ENCODE data around the gene KLK7. TPM values are rescaled to one million over a fixed set of nuclear protein-coding genes. Genes with fewer than 3 reads are reported as not detected.
A peak's percentile ranks its signal among the peaks of the same experiment; 100 is the strongest.
"Not testable (repeated sequence)": the region's sequence is repeated elsewhere in the genome, so short reads cannot be mapped to it uniquely, and the experiment has no call there.

Gene KLK7
- total RNA-seq, 1 experiment from 2014 or later: not detected

DNA sequence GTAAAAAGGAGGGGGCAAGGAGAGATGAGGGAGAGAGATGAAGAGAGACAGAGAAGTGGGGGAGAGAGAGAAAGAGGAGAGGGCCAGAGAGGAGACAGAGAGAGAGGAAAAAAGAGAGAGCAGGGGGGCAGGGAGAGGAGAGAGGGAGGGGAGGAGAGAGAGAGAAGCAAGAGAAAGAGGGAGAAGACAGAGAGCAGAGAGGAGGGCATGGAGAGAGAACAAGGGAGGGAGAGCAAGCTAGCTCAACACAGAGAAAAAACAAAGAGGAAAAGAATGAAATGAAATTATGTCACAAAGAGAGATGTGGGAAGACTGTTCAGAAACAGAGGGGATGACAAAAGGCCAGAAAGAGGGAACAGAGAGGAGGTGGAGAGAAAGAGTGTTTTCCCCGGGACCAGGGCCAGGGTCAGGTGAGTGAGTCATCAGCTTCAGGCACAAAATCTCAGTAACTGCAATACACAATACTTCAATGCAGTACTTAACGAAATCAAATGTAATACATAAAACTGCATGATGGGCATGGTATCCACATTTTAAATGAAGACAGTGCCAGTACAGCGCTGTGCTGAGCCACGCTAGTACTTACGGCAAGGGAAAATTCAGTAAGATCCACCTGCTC is 4.8 kb downstream of the KLK7 start:
- DNase-seq (ENCODE audit: low read depth): no peak

DNA sequence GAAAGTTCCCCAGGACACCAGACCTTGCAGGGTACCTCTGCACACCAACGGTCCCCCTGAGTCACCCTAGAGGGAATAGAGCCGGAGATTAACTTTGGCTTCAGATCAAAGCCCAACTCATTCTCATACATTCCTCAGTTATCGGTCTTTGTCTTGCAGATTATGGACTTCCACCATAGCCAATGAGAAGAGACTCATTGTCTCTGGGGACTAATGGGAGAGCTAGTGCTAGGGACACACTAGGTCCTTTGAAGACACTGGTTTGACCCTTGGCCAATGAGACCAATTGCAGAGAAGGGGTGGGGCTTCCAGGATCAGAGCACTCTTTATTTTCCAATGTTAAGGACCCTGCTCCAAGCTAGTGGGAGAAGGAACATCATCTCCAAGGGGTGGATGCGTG is 6.1 kb downstream of the KLK7 start:
- DNase-seq (ENCODE audit: low read depth): no peak

DNA sequence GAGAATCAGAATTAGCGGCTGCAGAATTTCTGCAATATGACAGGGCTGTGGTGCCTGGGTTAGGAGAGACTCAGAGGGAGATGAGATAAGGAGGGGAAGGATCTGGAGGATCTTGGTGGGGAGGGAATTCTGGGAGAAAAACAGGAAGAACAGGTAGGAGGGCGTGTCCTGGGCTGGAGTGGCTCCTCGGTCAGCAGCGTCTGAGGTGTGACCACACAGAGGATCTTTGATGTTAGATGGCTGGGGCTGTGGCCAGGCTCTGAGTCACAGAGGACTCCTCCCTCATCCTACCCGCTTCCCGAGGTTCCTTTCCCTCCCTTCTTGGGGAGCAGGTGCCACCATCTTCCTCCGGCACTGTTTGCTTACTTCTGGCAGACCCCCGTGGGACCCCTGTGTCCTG is 8.0 kb downstream of the KLK7 start:
- DNase-seq (ENCODE audit: low read depth): no peak

DNA sequence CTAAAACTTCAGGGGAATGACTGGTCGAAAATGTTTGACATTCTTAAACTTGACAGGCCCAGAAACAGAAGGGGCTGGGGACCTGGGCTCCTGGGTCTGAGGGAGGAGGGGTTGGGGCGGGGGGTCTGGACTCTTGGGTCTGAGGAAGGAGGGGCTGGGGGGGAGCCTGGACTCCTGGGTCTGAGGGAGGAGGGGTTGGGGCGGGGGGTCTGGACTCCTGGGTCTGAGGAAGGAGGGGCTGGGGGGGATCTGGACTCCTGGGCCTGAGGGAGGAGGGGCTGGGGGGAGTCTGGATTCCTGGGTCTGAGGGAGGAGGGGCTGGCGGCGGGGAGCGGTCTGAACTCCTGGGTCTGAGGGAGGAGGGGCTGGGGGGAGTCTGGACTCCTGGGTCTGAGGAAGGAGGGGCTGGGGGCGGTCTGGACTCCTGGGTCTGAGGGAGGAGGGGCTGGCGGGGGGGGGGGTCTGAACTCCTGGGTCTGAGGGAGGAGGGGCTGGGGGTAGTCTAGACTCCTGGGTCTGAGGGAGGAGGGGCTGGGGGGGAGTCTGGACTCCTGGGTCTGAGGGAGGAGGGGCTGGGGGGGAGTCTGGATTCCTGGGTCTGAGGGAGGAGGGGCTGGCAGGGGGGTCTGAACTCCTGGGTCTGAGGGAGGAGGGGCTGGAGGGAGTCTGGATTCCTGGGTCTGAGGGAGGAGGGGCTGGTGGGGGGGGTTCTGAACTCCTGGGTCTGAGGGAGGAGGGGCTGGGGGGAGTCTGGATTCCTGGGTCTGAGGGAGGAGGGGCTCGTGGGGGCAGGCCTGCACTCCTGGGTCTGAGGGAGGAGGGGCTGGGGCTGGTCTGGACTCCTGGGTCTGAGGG is 8.8 kb downstream of the KLK7 start:
- DNase-seq (ENCODE audit: low read depth): no peak

DNA sequence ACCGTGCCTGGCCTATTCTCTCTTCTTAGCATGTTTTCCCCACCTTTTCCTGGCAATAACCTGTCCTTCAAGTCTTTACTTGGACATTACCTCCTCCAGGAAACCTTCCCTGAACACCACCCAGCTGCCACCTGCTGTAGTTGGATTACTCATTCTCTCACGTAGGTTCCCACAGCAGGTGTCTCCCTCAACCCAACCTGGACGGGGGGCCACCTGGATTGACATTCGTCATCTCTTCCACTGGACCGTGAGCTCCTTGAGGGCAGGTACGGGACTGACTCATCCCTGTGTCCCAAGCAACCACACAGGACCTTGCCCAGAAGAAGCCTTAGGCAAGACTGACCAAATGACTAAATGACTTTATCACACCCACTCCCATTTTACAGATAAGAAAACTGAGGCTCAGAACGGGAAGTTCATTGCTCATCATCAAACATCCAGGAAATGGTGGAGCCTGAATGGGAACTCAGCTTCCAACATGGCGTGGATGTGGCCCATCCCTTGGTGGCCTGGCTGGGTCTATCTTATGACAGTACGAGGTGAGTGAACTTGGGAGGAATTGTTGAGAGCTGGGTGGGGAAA is 10.8 kb downstream of the KLK7 start:
- DNase-seq (ENCODE audit: low read depth): no peak

DNA sequence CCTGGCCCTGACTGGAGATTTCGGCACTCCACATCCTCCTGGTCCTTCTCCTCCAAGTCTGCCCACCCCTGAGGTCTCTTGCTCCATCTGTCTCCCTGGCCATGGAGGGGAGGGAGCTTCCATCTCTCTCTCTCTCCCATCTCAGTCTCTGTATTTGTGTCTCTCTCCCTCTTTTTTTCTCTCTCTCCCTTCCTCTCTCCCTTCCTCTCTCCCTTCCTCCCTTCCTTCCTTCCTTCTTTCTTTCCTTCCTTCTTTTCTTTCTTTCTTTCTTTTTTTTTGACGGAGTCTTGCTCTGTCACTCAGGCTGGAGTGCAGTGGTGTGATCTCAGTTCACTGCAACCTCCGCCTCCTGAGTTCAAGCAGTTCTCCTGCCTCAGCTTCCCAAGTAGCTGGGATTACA is 13.9 kb downstream of the KLK7 start:
- DNase-seq (ENCODE audit: low read depth): not testable (repeated sequence)

DNA sequence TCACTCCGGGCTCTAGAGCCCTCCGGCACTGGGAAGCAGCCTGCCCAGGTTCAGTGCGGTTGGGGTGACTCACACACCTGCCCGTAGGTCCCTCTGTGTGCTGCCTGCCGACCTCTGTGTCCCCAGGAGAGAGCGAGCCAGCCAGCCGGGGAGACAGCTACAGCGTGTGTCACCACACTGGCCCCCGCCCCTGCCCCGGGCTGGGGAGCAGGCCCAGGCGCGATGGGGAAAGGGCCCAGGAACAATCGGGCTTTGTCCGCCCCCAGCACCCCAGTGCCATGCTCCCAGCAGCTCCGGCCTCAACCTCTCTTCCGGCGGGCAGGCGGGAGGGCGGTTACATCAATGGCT is 14.3 kb downstream of the KLK7 start, which contains the start of gene KLK6:
TSS of gene KLK6 (minus strand) at position 179 of the 348 bp plus-strand sequence. CDS start 1,487 bp downstream, outside the sequence.
- DNase-seq (ENCODE audit: low read depth): no peak

DNA sequence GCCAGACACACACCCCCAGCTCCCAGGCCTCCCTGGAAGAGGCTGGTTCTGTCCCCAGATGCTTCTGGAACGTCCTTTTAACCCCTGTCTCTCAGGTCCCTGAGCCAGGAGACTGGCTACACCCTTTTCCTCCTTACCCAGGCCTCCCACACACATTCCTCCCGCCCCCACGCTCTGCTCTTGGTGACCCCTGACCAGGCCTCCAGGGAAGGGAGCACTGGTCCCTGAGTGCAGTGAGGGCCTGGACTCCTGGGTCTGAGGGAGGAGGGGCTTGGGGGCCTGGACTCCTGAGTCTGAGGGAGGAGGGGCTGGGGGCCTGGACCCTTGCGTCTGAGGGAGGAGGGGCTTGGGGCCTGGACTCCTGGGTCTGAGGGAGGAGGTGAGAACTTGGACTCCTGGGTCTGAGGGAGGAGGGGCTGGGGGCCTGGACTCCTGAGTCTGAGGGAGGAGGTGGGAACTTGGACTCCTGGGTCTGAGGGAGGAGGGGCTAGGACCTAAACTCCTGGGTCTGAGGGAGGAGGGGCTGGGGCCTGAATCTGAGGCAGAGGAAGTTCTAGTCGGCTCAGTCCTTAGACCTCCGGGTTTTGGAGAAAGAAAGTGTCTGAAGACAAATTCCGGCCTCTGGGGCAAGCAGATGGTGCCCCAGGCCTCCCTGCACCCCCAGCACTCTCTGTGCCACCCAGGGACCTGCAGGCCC is 14.9 kb downstream of the KLK7 start:
- DNase-seq (ENCODE audit: low read depth): no peak

DNA sequence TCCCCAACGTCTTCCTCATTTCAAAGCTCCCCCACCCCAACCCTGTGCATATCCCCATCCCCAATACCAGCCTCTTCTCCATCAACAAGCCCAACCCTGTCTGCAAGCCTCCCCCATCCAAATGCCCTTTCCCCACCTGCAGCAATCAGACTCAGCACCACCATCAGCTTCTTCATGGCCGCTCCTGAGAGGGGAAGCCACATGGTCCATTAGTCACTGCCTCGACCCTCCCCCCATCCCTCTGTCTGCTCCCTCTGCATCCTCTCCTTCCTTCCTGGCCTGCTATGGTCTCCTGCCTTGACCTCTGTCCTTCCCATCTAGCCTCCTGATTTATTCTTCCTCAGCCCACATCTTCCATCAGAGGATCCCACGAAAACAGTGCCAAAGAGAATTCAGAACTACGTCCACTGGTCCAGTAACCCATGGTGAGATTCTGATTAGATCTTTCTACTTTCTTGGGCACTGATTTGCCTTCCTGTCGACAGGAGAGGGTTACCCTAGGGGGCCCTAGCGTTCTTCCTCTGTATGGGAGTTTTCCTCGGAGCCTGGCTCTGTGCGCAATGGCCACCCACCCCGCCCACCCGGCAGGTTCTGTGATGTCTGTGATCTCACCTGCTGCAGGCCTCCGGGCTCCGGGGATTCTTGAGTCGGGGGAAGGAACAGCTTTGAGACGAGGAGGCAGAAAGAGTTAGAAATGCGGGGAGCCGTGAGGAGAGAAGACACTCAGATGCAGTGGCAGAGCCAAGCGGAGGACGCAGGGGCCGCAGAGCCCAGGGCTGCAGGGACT is 15.6 kb downstream of the KLK7 start:
- DNase-seq (ENCODE audit: low read depth): no peak

DNA sequence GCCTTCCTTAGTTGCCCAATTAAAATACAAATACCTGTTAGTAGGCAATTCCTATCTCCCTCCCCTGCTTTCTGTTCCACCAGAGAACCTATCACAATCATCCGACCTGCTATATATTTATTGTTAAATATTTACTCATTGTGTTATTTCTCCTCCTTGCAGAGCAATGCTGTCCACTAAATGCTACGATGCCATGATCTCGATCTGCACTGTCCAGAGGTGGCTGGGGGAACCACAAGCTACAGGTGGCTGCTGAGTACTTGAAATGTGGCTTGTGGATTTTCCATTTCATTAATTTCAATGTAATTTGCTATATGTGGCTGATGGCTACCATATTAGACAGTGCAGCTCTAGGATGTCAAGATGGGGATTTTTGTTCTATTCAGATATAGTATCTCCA is 19.5 kb downstream of the KLK7 start:
- DNase-seq (ENCODE audit: low read depth): no peak

DNA sequence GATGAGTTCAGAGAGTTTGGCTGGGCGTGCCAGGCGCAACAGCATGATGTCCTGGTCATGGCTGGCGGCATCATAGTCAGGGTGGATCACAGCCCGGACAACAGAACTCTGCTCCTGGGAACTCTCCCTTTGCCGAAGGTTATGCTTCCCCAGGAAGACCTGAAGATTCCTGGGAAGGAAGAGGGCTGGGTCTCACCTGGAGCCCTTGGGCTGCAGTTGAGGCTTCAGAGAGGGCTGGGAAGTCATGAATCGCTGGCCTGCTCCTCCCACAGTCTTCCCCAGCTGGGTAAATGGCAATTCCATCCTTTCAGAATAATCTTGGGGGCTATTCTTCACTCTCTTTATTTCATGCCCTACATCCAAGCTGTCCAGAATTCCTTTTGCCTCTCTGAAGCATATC is 20.3 kb downstream of the KLK7 start:
- DNase-seq (ENCODE audit: low read depth): no peak

DNA sequence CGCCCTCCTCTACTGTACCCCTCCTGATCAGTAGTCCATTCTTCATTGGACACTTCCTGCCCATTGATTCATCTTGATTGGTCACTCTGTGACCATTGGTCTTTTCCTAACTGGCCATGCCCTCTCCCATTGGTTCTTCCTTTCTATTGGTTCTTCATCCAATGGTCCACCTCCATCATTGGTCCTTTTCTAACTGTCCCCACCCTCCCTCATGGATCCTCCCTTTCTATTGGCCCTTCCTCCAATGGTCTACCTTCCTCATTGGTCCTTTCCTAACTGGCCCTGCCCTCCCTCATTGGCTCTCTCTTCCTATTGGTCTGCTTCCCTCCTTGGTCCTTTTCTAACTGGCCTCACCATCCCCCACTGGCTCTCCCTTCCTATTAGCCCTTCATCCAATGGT is 21.5 kb downstream of the KLK7 start:
- no peak for DNase-seq (ENCODE audit: low read depth)

DNA sequence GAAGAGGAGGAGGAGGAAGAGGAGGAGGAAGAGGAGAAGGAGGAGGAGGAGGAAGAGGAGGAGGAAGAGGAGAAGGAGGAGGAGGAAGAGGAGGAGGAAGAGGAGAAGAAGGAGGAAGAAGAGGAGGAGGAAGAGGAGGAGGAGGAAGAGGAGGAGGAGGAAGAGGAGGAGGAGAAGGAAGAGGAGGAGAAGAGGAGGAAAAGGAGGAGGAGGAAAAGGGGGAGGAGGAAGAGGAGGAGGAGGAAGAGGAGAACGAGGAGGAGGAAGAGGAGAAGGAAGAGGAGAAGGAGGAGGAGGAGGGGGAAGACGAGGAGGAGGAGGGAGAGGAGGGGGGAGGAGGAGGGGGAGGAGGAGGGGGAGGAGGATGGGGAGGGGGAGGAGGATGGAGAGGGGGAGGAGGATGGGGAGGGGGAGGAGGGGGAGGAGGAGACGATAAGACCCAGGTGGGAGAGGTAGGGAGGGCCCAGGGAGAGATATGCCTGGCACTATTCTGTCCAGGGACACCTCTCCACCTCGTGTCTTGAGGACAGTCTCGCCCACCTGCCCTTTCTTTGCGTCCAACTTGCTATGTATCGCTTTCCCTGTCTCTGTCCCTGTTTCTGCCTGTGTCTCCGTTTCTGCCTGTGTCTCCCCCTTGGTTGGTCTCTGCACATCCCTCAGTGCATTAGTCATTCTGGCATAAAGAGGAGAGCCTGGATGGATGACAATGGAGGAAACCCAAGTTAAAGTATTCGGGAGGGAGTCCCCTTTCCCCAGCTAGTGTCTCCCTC is 23.8 kb downstream of the KLK7 start:
- peak; percentile 6 for DNase-seq (ENCODE audit: low read depth)

DNA sequence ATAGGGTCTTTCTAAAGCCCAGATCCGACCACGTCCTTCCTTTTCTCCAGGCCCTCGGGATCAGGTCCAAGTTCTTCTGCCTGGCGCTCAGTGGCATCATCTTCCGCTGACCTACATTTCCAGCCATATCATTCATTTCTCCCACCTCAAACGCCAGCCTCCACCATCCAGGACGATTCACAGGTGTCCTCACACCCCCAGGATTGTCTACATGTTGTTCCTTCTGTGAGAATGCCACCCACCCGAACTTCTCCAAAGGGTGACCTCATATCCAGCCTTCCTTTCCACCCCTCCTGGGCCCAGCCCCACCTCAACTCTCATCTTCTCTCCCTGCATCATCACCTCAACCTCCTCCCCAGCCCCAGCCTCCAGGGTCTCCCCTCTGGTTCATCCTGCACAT is 26.1 kb downstream of the KLK7 start:
- DNase-seq (ENCODE audit: low read depth): no peak

DNA sequence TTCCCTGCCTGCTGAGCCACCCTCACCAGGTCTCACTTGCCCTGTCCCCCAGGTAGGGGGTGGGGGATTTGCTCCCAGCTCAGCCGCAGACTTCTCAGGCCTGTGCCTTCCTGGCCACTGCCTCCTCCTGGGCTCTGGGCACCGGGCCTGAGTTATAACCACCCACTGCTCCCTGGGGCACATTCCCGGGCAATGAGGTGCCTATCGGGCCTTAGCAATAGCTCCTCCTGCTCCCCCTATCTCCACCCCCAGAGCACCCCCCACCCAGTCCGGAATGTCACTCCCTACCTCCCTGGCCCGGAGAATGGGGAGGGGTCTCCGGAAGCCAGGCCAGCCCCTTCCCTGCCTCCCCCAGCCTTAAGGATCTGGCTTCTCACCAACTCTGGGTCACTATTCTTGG is 30.8 kb downstream of the KLK7 start, which contains the start of gene KLK5:
TSS of gene KLK5 (minus strand) at position 129 of the 400 bp plus-strand sequence. CDS start 381 bp downstream, outside the sequence.
- no peak for DNase-seq (ENCODE audit: low read depth)

DNA sequence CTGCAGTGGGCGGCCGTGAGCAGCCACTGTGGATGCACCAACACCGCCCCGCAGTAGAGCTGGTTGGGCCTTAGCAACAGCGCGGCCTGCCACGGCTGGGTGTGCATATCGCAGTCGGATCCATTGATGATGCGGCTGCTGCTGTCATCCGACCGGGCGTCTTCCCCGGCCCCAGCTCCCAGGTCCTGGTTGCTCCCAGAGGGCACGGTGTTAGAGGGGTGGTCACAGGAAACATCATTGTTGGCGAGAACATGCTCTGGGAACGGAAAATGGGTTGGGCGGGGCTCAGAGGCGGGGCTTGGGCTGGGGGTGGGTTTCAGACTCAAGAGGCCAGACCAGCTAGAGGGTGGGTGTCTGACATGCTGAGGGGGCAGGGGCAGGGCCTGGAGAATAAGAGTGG is 33.9 kb downstream of the KLK7 start:
- no peak for DNase-seq (ENCODE audit: low read depth)

DNA sequence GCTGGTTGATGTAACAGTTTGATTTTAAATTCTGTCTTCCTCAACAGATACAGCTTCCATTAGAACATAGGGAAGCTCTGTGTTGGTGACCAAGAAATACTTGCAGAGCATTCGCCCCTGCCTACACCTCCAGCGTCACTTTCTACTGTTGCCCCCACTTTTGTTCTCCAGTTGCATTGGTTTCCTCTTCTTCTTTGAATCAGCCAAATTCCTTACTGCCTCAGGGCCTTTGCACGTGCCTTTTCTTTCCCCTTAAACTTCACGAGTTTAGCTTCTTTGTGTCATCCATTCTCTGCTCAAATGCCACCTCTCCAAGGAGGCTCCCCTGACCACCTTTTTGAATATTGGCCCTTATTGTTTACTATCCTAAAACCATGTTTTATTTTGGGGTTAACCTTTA is 36.6 kb downstream of the KLK7 start:
- DNase-seq (ENCODE audit: low read depth): no peak

DNA sequence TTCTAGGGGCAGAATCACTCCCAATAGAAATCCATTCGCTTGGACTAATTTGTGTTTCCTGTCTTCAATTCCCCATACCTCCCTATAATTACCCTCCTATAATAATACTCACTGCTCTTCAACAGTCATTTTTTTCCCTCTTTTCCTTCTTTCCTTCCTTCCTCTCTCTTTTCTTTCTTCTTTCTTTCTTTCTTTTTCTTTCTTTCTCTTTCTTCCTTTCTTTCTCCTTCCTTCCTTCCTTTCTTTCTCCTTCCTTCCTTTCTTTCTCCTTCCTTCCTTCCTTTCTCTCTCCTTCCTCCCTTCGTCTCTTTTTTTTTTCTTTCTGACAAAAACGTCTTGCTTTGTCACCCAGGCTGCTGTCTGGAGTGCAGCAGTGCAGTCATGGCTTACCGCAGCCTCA is 38.9 kb downstream of the KLK7 start:
- no peak for DNase-seq (ENCODE audit: low read depth)

DNA sequence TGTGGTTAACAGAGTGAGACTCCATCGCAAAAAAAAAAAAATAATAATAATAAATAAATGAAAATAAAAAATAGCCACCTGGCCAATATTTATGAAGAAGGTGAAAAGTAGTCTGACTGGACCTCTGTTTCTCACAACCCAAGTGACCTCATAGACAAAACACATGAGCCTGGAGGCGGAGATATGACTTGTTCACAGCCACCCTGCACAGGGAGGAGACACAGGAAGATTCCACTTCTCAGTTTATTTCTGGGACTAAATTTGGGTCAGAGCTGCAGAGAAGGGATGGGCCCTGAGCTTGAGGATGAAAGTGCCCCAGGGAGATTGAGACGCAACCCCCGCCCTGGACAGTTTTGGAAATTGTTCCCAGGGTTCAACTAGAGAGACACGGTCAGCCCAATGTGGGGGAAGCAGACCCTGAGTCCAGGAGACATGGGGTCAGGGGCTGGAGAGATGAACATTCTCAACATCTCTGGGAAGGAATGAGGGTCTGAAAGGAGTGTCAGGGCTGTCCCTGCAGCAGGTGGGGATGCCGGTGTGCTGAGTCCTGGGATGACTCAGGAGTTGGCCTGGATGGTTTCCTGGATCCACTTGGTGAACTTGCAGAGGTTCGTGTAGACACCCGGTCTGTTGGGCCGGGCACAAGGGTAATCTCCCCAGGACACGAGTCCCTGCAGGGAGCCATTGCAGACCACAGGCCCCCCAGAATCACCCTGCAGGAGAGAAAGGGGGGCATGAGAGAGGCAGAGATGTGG is 40.5 kb downstream of the KLK7 start:
- no peak for DNase-seq (ENCODE audit: low read depth)

DNA sequence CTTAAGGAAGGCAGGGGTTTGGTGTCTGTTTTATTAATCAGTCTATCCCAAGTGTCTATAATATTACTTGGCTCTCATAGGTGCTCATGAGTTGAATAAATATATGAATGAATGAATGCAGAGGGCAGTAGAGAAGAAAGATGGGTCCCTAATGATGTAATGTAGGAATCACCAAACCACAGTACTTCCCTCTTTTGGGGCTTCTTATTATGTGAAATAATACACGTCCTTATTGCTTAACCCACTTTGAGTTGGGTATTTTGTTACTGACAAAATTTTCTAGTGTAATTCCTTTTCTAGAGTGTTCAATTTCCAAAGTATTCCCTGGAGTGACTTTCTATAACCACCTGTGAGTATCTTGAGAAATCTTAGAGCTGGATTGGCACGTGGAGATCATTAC is 44.1 kb downstream of the KLK7 start:
- DNase-seq (ENCODE audit: low read depth): no peak
